Common myeloid progenitor, CD34-positive (primary cell): Measurements from ENCODE around the gene USP34.

Experiments
- CTCF ChIA-PET: fragments of 350-600 bp; sonication (Branson Sonifier 250); formaldehyde crosslinking; loops from one replicate; lab custom pipeline; 2021; ENCODE audit warnings: antibody characterized with exemption; lab: Charles Lee
- POLR2A ChIA-PET: fragments of 350-600 bp; sonication (Branson Sonifier 250); formaldehyde crosslinking; loops from one replicate; lab custom pipeline; 2021; ENCODE audit warnings: antibody characterized with exemption; lab: Charles Lee
- DNase-seq, 3 donors: peaks; one replicate each; pipeline versions ENCODE4 v3.0.0 to v3.0.0-alpha.2; 2013
- H3K27ac ChIP-seq, 2 experiments: 1 replicate in 1 of 2; 2 replicates in 1 of 2; pipeline ENCODE4 v1.7.0; 2013; ENCODE audit warnings: inconsistent platforms in 2 of 2, low read length in 2 of 2, mild to moderate bottlenecking in 2 of 2, low read depth in 1 of 2, moderate library complexity in 1 of 2; ENCODE audit not compliant: severe bottlenecking in 2 of 2, insufficient read depth in 1 of 2, poor library complexity in 1 of 2
- H3K27me3 ChIP-seq, 5 experiments: replicated peaks in 2 of 5; 1 replicate in 3 of 5; 2 replicates in 2 of 5; pipeline versions ENCODE4 v1.6.1 to v1.7.0; 2013; ENCODE audit warnings: low read length in 4 of 5, mild to moderate bottlenecking in 2 of 5, moderate library complexity in 2 of 5, inconsistent platforms in 1 of 5; ENCODE audit not compliant: insufficient read depth in 5 of 5, control insufficient read depth in 4 of 5
- H3K36me3 ChIP-seq, 4 experiments: 1 replicate in 2 of 4; 2 replicates in 2 of 4; pipeline versions ENCODE4 v1.6.1 to v1.7.0; 2013; ENCODE audit warnings: low read length in 3 of 4, control low read depth in 1 of 4, mild to moderate bottlenecking in 1 of 4; ENCODE audit not compliant: control insufficient read depth in 4 of 4, insufficient read depth in 4 of 4
- H3K4me1 ChIP-seq, 4 experiments: 1 replicate in 3 of 4; 2 replicates in 1 of 4; pipeline versions ENCODE4 v1.6.1 to v1.7.1; 2013; ENCODE audit warnings: low read length in 3 of 4, mild to moderate bottlenecking in 3 of 4, control low read depth in 1 of 4, inconsistent platforms in 1 of 4, moderate library complexity in 1 of 4; ENCODE audit not compliant: control insufficient read depth in 4 of 4, insufficient read depth in 4 of 4; ENCODE audit errors: control extremely low read depth in 1 of 4
- H3K4me3 ChIP-seq, 7 experiments: 1 replicate in 4 of 7; 2 replicates in 3 of 7; pipeline versions ENCODE4 v1.5.1 to v1.7.0; 2013; ENCODE audit warnings: mild to moderate bottlenecking in 7 of 7, low read length in 6 of 7, moderate library complexity in 6 of 7, inconsistent platforms in 2 of 7, low read depth in 2 of 7, control low read depth in 1 of 7; ENCODE audit not compliant: insufficient read depth in 4 of 7, control insufficient read depth in 1 of 7; ENCODE audit errors: extremely low read depth in 1 of 7
- H3K9me3 ChIP-seq, 5 experiments: 1 replicate in 4 of 5; 2 replicates in 1 of 5; pipeline versions ENCODE4 v1.6.1 to v1.7.1; 2013; ENCODE audit warnings: low read length in 4 of 5, mild to moderate bottlenecking in 2 of 5, inconsistent platforms in 1 of 5, low read depth in 1 of 5, moderate library complexity in 1 of 5; ENCODE audit not compliant: control insufficient read depth in 4 of 5, insufficient read depth in 2 of 5; ENCODE audit errors: control extremely low read depth in 1 of 5
- WGBS: methylation state at CpG from one replicate; pipeline ENCODE4 v1.1.5; 2013; ENCODE audit not compliant: insufficient coverage; 5-methylcytosine and 5-hydroxymethylcytosine counted together

USP34 gene

DNA sequence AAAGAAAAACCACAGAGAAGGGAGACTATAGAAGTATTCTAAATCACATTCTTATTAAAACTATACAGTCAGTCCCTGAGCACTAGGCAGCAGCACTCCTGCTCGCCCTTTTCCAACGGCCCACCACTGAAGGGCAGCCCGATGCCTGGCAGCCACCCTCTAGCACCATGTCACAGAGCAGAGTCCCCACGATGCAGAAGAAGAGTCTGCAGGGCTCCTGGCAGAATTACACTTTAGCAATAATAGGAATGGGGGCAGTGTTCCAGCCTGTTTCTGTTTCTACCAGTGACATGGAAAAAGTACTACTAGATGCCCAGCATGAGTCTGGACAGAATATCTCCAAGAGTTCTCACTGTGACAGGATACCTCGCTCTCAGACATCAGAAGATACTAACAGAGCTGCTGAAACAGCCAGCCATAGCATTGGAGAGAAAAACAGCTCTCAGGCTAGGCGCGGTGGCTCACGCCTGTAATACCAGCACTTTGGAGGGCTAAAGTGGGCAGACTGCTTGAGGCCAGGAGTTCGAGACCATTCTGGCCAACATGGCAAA, 221.3 kb downstream of the USP34 start:
- 100% methylated on average over 7 of the region's 9 CpGs for WGBS

GRCh38 chr2:61247204-61247812, 223.6 kb downstream of the USP34 start:
- ChIA-PET POLR2A (no interaction called here), CTCF (no interaction called here)

More for the DNA sequence above, 221.3 kb downstream of the USP34 start:
- H3K4me1 ChIP-seq, result no peaks in the 10 kb centered on the region
- H3K36me3 ChIP-seq, result peaks cover 10 to 44% (median 28%) of the 10 kb centered on the region in 4 experiments
- no peak overlapping the region for H3K27ac ChIP-seq
- H3K4me3 ChIP-seq, result no peak overlapping the region
- no peak for DNase-seq
- H3K9me3 ChIP-seq, result no peaks in the 10 kb centered on the region
- no peaks in the 10 kb centered on the region for H3K27me3 ChIP-seq
- CTCF ChIA-PET, result no interaction called here
- POLR2A ChIA-PET, result no interaction called here

GRCh38 chr2:61244694-61245093, 226.2 kb downstream of the USP34 start:
- peaks cover 11 to 62% (median 44%) of the 10 kb centered on the region in 4 experiments for H3K36me3 ChIP-seq
- POLR2A ChIA-PET, result no interaction called here

More at GRCh38 chr2:61247204-61247812, 223.6 kb downstream of the USP34 start:
- Histone ChIP-seq H3K27me3 (no peaks in the 10 kb centered on the region), H3K4me1 (no peaks in the 10 kb centered on the region), H3K27ac (no peak overlapping the region), H3K36me3 (peaks cover 7 to 49% (median 37%) of the 10 kb centered on the region in 4 experiments), H3K9me3 (no peaks in the 10 kb centered on the region), H3K4me3 (no peak overlapping the region)
- DNase-seq, result no peak

GRCh38 chr2:61241266-61241665, 229.6 kb downstream of the USP34 start:
- Histone ChIP-seq H3K36me3 (peaks cover 6 to 49% (median 36%) of the 10 kb centered on the region in 4 experiments), H3K27ac (no peak overlapping the region), H3K9me3 (no peaks in the 10 kb centered on the region), H3K27me3 (no peaks in the 10 kb centered on the region), H3K4me1 (peaks cover 0 to 8% (median 3%) of the 10 kb centered on the region in 4 experiments), H3K4me3 (no peak overlapping the region)
- no peak for DNase-seq
- ChIA-PET CTCF (no interaction called here), POLR2A (no interaction called here)
- 95% methylated on average over 4 of the region's 6 CpGs for WGBS

More at GRCh38 chr2:61244694-61245093, 226.2 kb downstream of the USP34 start:
- WGBS, result no CpG with 5 or more reads among the region's 1 CpG
- no peak overlapping the region for H3K27ac ChIP-seq
- no peak for DNase-seq
- no peaks in the 10 kb centered on the region for H3K27me3 ChIP-seq
- no peaks in the 10 kb centered on the region for H3K9me3 ChIP-seq
- H3K4me3 ChIP-seq, result no peak overlapping the region
- CTCF ChIA-PET, result no interaction called here
- no peaks in the 10 kb centered on the region for H3K4me1 ChIP-seq

GRCh38 chr2:61238219-61239012, 232.5 kb downstream of the USP34 start:
- H3K36me3 ChIP-seq, result peaks cover 6 to 38% (median 26%) of the 10 kb centered on the region in 4 experiments
- 44% methylated on average over 1 of the region's 1 CpG for WGBS
- DNase-seq, result no peak
- CTCF ChIA-PET, result interaction anchor here (1.4 to 1.6 kb wide), 2 partner anchors 17 to 18 kb away, joined by 4 read pairs; no protein-coding TSS in a partner anchor
- no peak overlapping the region for H3K27ac ChIP-seq
- peaks cover 0 to 8% (median 3%) of the 10 kb centered on the region in 4 experiments for H3K4me1 ChIP-seq
- no peaks in the 10 kb centered on the region for H3K9me3 ChIP-seq
- no peaks in the 10 kb centered on the region for H3K27me3 ChIP-seq
- no peak overlapping the region for H3K4me3 ChIP-seq
- POLR2A ChIA-PET, result no interaction called here

GRCh38 chr2:61235716-61236115, 235.2 kb downstream of the USP34 start:
- H3K36me3 ChIP-seq, result peaks cover 8 to 33% (median 21%) of the 10 kb centered on the region in 4 experiments
- H3K27me3 ChIP-seq, result no peaks in the 10 kb centered on the region
- no peak for DNase-seq
- CTCF ChIA-PET, result interaction anchor here (1.0 kb wide), 1 partner anchor 19 kb away, joined by 3 read pairs; no protein-coding TSS in a partner anchor
- H3K27ac ChIP-seq, result no peak overlapping the region
- no CpG with 5 or more reads among the region's 2 CpGs for WGBS
- H3K9me3 ChIP-seq, result no peaks in the 10 kb centered on the region
- H3K4me1 ChIP-seq, result peaks cover 0 to 8% (median 3%) of the 10 kb centered on the region in 4 experiments
- POLR2A ChIA-PET, result no interaction called here
- H3K4me3 ChIP-seq, result no peak overlapping the region

- peaks cover 0 to 6% (median 2%) of the 10 kb centered on the region in 4 experiments for H3K4me1 ChIP-seq
- DNase-seq, result no peak
- H3K27me3 ChIP-seq, result no peaks in the 10 kb centered on the region
- POLR2A ChIA-PET, result no interaction called here
- WGBS, result 89% methylated on average over 1 of the region's 1 CpG
- CTCF ChIA-PET, result no interaction called here
- no peaks in the 10 kb centered on the region for H3K9me3 ChIP-seq
- no peak overlapping the region for H3K27ac ChIP-seq
- no peak overlapping the region for H3K4me3 ChIP-seq
- peaks cover 10 to 41% (median 22%) of the 10 kb centered on the region in 4 experiments for H3K36me3 ChIP-seq
Observed at GRCh38 chr2:61233581-61233980, 237.3 kb downstream of the USP34 start.
